Measurements from ENCODE around the gene PPP3CA. TPM values are rescaled to one million over a fixed set of nuclear protein-coding genes. Genes with fewer than 3 reads are reported as not detected.

Gene PPP3CA
- total RNA-seq, 2 donors from 2014 or later, result 36.6 to 39.2 TPM

- H3K27ac Mint-ChIP-seq, result no peak overlapping the region
- H3K4me3 ChIP-seq (ENCODE audit: low read length), result no peak overlapping the region
- H3K9ac ChIP-seq (ENCODE audit: extremely low read depth, low read length, poor library complexity, severe bottlenecking), result no peak overlapping the region
- H3K27me3 Mint-ChIP-seq (ENCODE audit: insufficient read depth), result no peaks in the 10 kb centered on the region
- H3K27me3 ChIP-seq (ENCODE audit: control insufficient read depth, insufficient read depth, low read length, poor library complexity, severe bottlenecking), result no peaks in the 10 kb centered on the region
- H3K9me3 ChIP-seq (ENCODE audit: control insufficient read depth, low read length), result peaks cover 9% of the 10 kb centered on the region
- peaks cover 20% of the 10 kb centered on the region for H3K36me3 Mint-ChIP-seq (ENCODE audit: low read depth)
- H3K36me3 ChIP-seq (ENCODE audit: control insufficient read depth, insufficient read depth, low read length), result peaks cover 5% of the 10 kb centered on the region
- H3K4me1 Mint-ChIP-seq, result peaks cover 35% of the 10 kb centered on the region
- 89 to 90% methylated on average over 1 to 2 of the region's 2 CpGs for WGBS, 2 experiments (ENCODE audit: insufficient coverage in 1 of 2, insufficient read length in 1 of 2)
- H3K4me1 ChIP-seq (ENCODE audit: control insufficient read depth, insufficient read depth, low read length), result peaks cover 14% of the 10 kb centered on the region
- DNase-seq, result no peak
- no peak overlapping the region for H3K27ac ChIP-seq (ENCODE audit: low read depth, low read length)
- H3K4me3 Mint-ChIP-seq, result no peak overlapping the region
- no peaks in the 10 kb centered on the region for H3K9me3 Mint-ChIP-seq
- TF ChIP-seq, protein P1, sequence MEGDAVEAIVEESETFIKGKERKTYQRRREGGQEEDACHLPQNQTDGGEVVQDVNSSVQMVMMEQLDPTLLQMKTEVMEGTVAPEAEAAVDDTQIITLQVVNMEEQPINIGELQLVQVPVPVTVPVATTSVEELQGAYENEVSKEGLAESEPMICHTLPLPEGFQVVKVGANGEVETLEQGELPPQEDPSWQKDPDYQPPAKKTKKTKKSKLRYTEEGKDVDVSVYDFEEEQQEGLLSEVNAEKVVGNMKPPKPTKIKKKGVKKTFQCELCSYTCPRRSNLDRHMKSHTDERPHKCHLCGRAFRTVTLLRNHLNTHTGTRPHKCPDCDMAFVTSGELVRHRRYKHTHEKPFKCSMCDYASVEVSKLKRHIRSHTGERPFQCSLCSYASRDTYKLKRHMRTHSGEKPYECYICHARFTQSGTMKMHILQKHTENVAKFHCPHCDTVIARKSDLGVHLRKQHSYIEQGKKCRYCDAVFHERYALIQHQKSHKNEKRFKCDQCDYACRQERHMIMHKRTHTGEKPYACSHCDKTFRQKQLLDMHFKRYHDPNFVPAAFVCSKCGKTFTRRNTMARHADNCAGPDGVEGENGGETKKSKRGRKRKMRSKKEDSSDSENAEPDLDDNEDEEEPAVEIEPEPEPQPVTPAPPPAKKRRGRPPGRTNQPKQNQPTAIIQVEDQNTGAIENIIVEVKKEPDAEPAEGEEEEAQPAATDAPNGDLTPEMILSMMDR (conservative IDR thresholded peaks at IDR 0.05), result no peak
Observed at GRCh38 chr4:101089168-101089567, 258.2 kb downstream of the PPP3CA start.

GRCh38 chr4:101086801-101087586 is 260.3 kb downstream of the PPP3CA start:
- no peak overlapping the region for H3K4me3 Mint-ChIP-seq
- H3K27me3 ChIP-seq (ENCODE audit: control insufficient read depth, insufficient read depth, low read length, poor library complexity, severe bottlenecking), result no peaks in the 10 kb centered on the region
- H3K4me1 ChIP-seq (ENCODE audit: control insufficient read depth, insufficient read depth, low read length), result peaks cover 14% of the 10 kb centered on the region
- no peaks in the 10 kb centered on the region for H3K9me3 ChIP-seq (ENCODE audit: control insufficient read depth, low read length)
- DNase-seq, result peak; percentile 87
- peaks cover 3% of the 10 kb centered on the region for H3K36me3 ChIP-seq (ENCODE audit: control insufficient read depth, insufficient read depth, low read length)
- no peak overlapping the region for H3K9ac ChIP-seq (ENCODE audit: extremely low read depth, low read length, poor library complexity, severe bottlenecking)
- H3K27ac ChIP-seq (ENCODE audit: low read depth, low read length), result no peak overlapping the region
- no peak overlapping the region for H3K27ac Mint-ChIP-seq
- 80 to 83% methylated on average over 1 of the region's 1 CpG for WGBS, 2 experiments (ENCODE audit: insufficient coverage in 1 of 2, insufficient read length in 1 of 2)
- TF ChIP-seq, protein P1 (conservative IDR thresholded peaks at IDR 0.05), result peak; percentile 78
- peaks cover 35% of the 10 kb centered on the region for H3K4me1 Mint-ChIP-seq
- H3K27me3 Mint-ChIP-seq (ENCODE audit: insufficient read depth), result no peaks in the 10 kb centered on the region
- no peak overlapping the region for H3K4me3 ChIP-seq (ENCODE audit: low read length)
- H3K36me3 Mint-ChIP-seq (ENCODE audit: low read depth), result peaks cover 13% of the 10 kb centered on the region
- no peaks in the 10 kb centered on the region for H3K9me3 Mint-ChIP-seq

- peaks cover 19% of the 10 kb centered on the region for H3K4me1 Mint-ChIP-seq
- H3K27me3 Mint-ChIP-seq (ENCODE audit: insufficient read depth), result no peaks in the 10 kb centered on the region
- WGBS, 2 experiments (ENCODE audit: insufficient coverage in 1 of 2, insufficient read length in 1 of 2), result 88 to 100% methylated on average over 3 of the region's 3 CpGs
- DNase-seq, result no peak
- peaks cover 5% of the 10 kb centered on the region for H3K4me1 ChIP-seq (ENCODE audit: control insufficient read depth, insufficient read depth, low read length)
- no peak overlapping the region for H3K4me3 Mint-ChIP-seq
- H3K27me3 ChIP-seq (ENCODE audit: control insufficient read depth, insufficient read depth, low read length, poor library complexity, severe bottlenecking), result no peaks in the 10 kb centered on the region
- no peak overlapping the region for H3K4me3 ChIP-seq (ENCODE audit: low read length)
- no peaks in the 10 kb centered on the region for H3K9me3 ChIP-seq (ENCODE audit: control insufficient read depth, low read length)
- peaks cover 4% of the 10 kb centered on the region for H3K36me3 ChIP-seq (ENCODE audit: control insufficient read depth, insufficient read depth, low read length)
- peaks cover 16% of the 10 kb centered on the region for H3K36me3 Mint-ChIP-seq (ENCODE audit: low read depth)
- no peak overlapping the region for H3K27ac Mint-ChIP-seq
- H3K9ac ChIP-seq (ENCODE audit: extremely low read depth, low read length, poor library complexity, severe bottlenecking), result no peak overlapping the region
- H3K9me3 Mint-ChIP-seq, result no peaks in the 10 kb centered on the region
- H3K27ac ChIP-seq (ENCODE audit: low read depth, low read length), result no peak overlapping the region
- TF ChIP-seq, protein P1 (conservative IDR thresholded peaks at IDR 0.05), result no peak
Observed at GRCh38 chr4:101083131-101083530, 264.2 kb downstream of the PPP3CA start.
